Peyer's patch (tissue), 4 donors: ENCODE data around the gene DAPK3.

Source experiments
- CTCF ChIP-seq, 6 experiments: fragments of 450-650 bp in 4 of 6; fragments of 200-600 bp in 2 of 6; sonication (generic) in 1 of 6; IDR thresholded peaks; one replicate each; pipeline ENCODE4 v1.5.1; 2017 to 2019; ENCODE audit warnings: antibody characterized with exemption in 6 of 6, mild to moderate bottlenecking in 3 of 6, moderate library complexity in 1 of 6
- POLR2A ChIP-seq, 2 donors: fragments of 450-650 bp; IDR thresholded peaks; one replicate each; pipeline ENCODE4 v1.5.1; 2017; ENCODE audit warnings: antibody characterized with exemption in 2 of 2, mild to moderate bottlenecking in 2 of 2, moderate library complexity in 2 of 2

GRCh38 chr19:3979674-3980352, 8.9 kb upstream of the DAPK3 start:
- TF ChIP-seq CTCF (IDR thresholded peaks at IDR 0.05) (no peak), POLR2A (IDR thresholded peaks at IDR 0.05) (no peak)
